Measurements from ENCODE around the gene TPRG1. TPM values are rescaled to one million over a fixed set of nuclear protein-coding genes. Genes with fewer than 3 reads are reported as not detected.

The TPRG1 gene
- total and polyA plus RNA-seq, 2 of the 8 experiments (the other 6 are each of a cell fraction or from before 2014, with no cell fraction given) = 0.37 to 0.47 TPM

DNA sequence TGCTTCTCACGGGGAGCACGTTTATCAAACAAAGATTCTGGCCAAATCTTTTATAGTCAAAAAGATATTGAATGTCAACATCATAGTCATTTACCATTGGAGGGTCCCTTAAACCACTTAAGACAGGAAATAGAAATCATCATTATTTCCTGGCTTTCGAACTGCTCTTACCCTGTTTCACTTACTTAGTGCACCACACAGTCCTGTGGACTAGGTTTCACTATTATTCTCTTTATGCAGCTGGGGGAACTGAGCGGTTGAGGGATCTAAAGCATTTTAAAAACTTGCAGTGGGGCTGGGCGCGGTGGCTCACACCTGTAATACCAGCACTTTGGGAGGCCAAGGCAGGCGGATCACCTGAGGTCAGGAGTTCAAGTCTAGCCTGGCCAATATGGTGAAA is 13.7 kb upstream of the TPRG1 start (continued):
- TF ChIP-seq SIN3A (conservative IDR thresholded peaks at IDR 0.05 in 1 of 2, IDR thresholded peaks at IDR 0.05 in 1 of 2; ENCODE audit: low read depth in 1 of 2, low read length in 2 of 2) = no peak
- no peak for TF ChIP-seq BACH1 (IDR thresholded peaks at IDR 0.05; ENCODE audit: low read length)

Data from H1 (cell line).